H1 (cell line): ENCODE results near the gene TBC1D10A. TPM values are rescaled to one million over a fixed set of nuclear protein-coding genes. Genes with fewer than 3 reads are reported as not detected.

ENCODE experiments used
- BACH1 ChIP-seq: IDR thresholded peaks from 2 replicates; pipeline ENCODE4 v1.6.1; 2012; ENCODE audit warnings: low read length, improper control_type of control experiment
- BCL11A ChIP-seq, 2 experiments: IDR thresholded peaks; one replicate each; pipeline ENCODE4 v1.6.1; 2011; ENCODE audit warnings: low read depth in 2 of 2, low read length in 2 of 2, mild to moderate bottlenecking in 2 of 2
- CHD1 ChIP-seq: IDR thresholded peaks from 2 replicates; pipeline ENCODE4 v1.6.1; 2012; ENCODE audit warnings: low read depth, low read length, improper control_type of control experiment
- CHD2 ChIP-seq: IDR thresholded peaks from 2 replicates; pipeline ENCODE4 v1.6.1; 2012; ENCODE audit warnings: low read length, improper control_type of control experiment
- CREB1 ChIP-seq: IDR thresholded peaks from 2 replicates; pipeline ENCODE4 v1.6.1; 2012; ENCODE audit warnings: inconsistent platforms
- EZH2 ChIP-seq: fragments of 200-600 bp; sonication (generic); IDR thresholded peaks from 2 replicates; pipeline ENCODE4 v1.7.1; 2012; ENCODE audit warnings: low read depth, mild to moderate bottlenecking, moderate library complexity, low read length, inconsistent platforms; ENCODE audit not compliant: severe bottlenecking
- JUN ChIP-seq: IDR thresholded peaks from 2 replicates; pipeline ENCODE4 v1.6.1; 2011; ENCODE audit warnings: low read depth, mild to moderate bottlenecking, improper control_type of control experiment, low read length
- JUND ChIP-seq: IDR thresholded peaks from 2 replicates; pipeline ENCODE4 v1.6.1; 2011; ENCODE audit warnings: mild to moderate bottlenecking, improper control_type of control experiment, low read length
- KDM5A ChIP-seq: fragments of 200-600 bp; IDR thresholded peaks from 2 replicates; pipeline ENCODE4 v1.7.1; 2012; ENCODE audit warnings: mild to moderate bottlenecking, low read length, inconsistent platforms, mixed read lengths
- NRF1 ChIP-seq: IDR thresholded peaks from 2 replicates; pipeline ENCODE4 v1.6.1; 2011; ENCODE audit warnings: mild to moderate bottlenecking, low read depth, low read length, improper control_type of control experiment
- PHF8 ChIP-seq: fragments of 200-600 bp; sonication (generic); conservative IDR thresholded peaks from 2 replicates; pipeline ENCODE4 v1.7.1; 2012; ENCODE audit warnings: low read depth, mild to moderate bottlenecking, inconsistent platforms, low read length, moderate library complexity
- POLR2AphosphoS5 ChIP-seq: IDR thresholded peaks from 2 replicates; pipeline ENCODE4 v1.6.1; 2011; ENCODE audit warnings: low read depth, low read length
- POU5F1 ChIP-seq: IDR thresholded peaks from 2 replicates; pipeline ENCODE4 v1.6.1; 2011; ENCODE audit warnings: low read depth, mild to moderate bottlenecking, low read length, moderate library complexity
- RNF2 ChIP-seq: fragments of 200-900, 300-1000 bp; sonication (generic); IDR thresholded peaks from 2 replicates; pipeline ENCODE4 v1.7.1; 2016; ENCODE audit warnings: borderline replicate concordance, low read depth, mild to moderate bottlenecking, antibody characterized with exemption, low read length; ENCODE audit not compliant: poor library complexity, severe bottlenecking; ENCODE audit errors: missing control alignments
- SIN3A ChIP-seq, 2 experiments: IDR thresholded peaks in 1 of 2; conservative IDR thresholded peaks in 1 of 2; 2 replicates each; pipeline ENCODE4 v1.6.1; 2011 to 2012; ENCODE audit warnings: low read length in 2 of 2, improper control_type of control experiment in 1 of 2, low read depth in 1 of 2, mild to moderate bottlenecking in 1 of 2
- SP1 ChIP-seq: IDR thresholded peaks from 2 replicates; pipeline ENCODE4 v1.6.1; 2011; ENCODE audit warnings: low read depth, low read length
- TAF7 ChIP-seq: optimal IDR thresholded peaks from 2 replicates; pipeline ENCODE3; 2011; ENCODE audit warnings: low read depth, mild to moderate bottlenecking, inconsistent platforms, low read length, moderate library complexity, borderline replicate concordance
- TEAD4 ChIP-seq: IDR thresholded peaks from 2 replicates; pipeline ENCODE4 v1.6.1; 2012; ENCODE audit warnings: low read depth, low read length, inconsistent platforms, mixed read lengths
- polyA plus RNA-seq, 7 experiments: library from polyadenylated mRNA; depleted of rRNA in 3 of 7; stranded (reverse) in 5 of 7; unstranded in 2 of 7; fragments of >200 nt in 5 of 7; fragments of 200-250 nt in 2 of 7; gene quantifications; 1 replicate in 5 of 7; 2 replicates in 1 of 7; 4 replicates in 1 of 7; pipeline versions ENCODE4 v1.2.1 to v1.2.3, GENCODE V29; 2011 to 2013; ENCODE audit warnings: missing spikeins in 2 of 7, mixed read lengths in 2 of 7
- total RNA-seq: library from RNA; stranded (reverse); fragmentation: NEBNext Ultra II Directional; extraction: Animal tissue kit (Norgen Biotek cat#: 25700); gene quantifications from 2 replicates; pipeline ENCODE4 v1.2.1, GENCODE V29; 2021
- TF ChIP-seq, protein P1 (sequence below): IDR thresholded peaks from 2 replicates; pipeline ENCODE4 v1.6.1; 2012; ENCODE audit warnings: low read length, inconsistent platforms
- TF ChIP-seq, protein P2 (sequence below): IDR thresholded peaks from 2 replicates; pipeline ENCODE4 v1.6.1; 2011; ENCODE audit warnings: low read depth, mild to moderate bottlenecking, low read length; ENCODE audit not compliant: insufficient read depth
- TF ChIP-seq, protein P3 (sequence below): IDR thresholded peaks from 2 replicates; pipeline ENCODE4 v1.6.1; 2011; ENCODE audit warnings: low read length, improper control_type of control experiment

Gene TBC1D10A
- total and polyA plus RNA-seq, 2 of the 8 experiments (the other 6 are each of a cell fraction or from before 2014, with no cell fraction given) = 5.4 to 7.0 TPM

DNA sequence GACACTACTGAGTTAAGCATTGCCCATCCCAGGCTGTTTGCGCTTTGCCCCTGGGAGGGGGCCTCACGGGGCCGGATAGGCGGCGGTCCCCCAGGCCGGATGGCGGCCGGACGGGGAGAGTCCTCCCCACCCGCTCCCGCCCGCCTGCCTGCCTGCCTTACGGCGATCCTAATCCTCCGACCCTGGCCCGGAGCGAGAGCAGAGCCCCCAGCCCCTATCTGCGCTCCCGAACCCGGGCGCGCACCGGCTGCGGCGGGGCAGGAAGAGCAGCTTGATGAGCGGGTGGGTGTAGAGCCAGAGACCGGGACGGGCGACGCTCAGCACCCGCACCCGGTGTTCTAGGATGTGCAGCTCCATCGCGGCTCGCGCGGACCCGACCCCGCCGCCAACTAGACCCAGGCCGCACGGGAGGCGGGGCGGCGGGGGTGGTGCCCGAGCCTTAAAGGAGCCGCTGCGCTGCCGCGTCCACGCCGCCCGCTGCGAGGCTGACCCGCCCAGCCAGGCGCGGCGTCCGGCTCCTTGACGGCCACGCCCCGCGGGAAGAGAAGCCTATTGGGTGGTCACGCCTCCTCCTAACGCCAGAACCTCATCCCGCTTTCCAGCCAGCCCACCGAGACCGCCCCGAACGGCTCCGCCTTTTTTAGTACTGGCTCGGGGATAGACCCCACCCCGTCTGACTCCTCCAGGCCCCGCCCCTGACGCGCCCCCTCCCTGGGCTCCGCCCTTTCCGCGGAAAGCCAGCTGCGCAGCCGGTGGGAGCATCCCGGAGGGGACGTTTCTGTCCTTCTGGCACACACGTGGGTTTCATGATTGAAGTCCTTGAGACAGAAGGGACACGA lies 37.4 kb downstream of the TBC1D10A start, which contains the start of gene CASTOR1 (continued):
- no peak for TF ChIP-seq NRF1
- no peak for TF ChIP-seq CHD1
- TF ChIP-seq, protein P1, sequence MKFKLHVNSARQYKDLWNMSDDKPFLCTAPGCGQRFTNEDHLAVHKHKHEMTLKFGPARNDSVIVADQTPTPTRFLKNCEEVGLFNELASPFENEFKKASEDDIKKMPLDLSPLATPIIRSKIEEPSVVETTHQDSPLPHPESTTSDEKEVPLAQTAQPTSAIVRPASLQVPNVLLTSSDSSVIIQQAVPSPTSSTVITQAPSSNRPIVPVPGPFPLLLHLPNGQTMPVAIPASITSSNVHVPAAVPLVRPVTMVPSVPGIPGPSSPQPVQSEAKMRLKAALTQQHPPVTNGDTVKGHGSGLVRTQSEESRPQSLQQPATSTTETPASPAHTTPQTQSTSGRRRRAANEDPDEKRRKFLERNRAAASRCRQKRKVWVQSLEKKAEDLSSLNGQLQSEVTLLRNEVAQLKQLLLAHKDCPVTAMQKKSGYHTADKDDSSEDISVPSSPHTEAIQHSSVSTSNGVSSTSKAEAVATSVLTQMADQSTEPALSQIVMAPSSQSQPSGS = no peak
- peak; percentile 29 for TF ChIP-seq EZH2
- TF ChIP-seq, protein P2, sequence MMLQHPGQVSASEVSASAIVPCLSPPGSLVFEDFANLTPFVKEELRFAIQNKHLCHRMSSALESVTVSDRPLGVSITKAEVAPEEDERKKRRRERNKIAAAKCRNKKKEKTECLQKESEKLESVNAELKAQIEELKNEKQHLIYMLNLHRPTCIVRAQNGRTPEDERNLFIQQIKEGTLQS = no peak
- TF ChIP-seq CREB1 = peak; percentile 50; the same call in 1 of the 2 replicates
- peak; percentile 55; the same call in 1 of the 2 replicates for TF ChIP-seq SP1
- no peak for TF ChIP-seq JUN
- no peak for TF ChIP-seq KDM5A
- no peak for TF ChIP-seq TEAD4
- TF ChIP-seq POU5F1 = no peak
- TF ChIP-seq BACH1 = no peak
- TF ChIP-seq, protein P3, sequence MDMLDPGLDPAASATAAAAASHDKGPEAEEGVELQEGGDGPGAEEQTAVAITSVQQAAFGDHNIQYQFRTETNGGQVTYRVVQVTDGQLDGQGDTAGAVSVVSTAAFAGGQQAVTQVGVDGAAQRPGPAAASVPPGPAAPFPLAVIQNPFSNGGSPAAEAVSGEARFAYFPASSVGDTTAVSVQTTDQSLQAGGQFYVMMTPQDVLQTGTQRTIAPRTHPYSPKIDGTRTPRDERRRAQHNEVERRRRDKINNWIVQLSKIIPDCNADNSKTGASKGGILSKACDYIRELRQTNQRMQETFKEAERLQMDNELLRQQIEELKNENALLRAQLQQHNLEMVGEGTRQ = no peak
- TF ChIP-seq PHF8 = peak; percentile 49
- TF ChIP-seq SIN3A (conservative IDR thresholded peaks at IDR 0.05 in 1 of 2, IDR thresholded peaks at IDR 0.05 in 1 of 2; ENCODE audit: low read depth in 1 of 2, low read length in 2 of 2) = peak; percentile 12 to 68; a peak in 1 of 4 replicates
- no peak for TF ChIP-seq BCL11A (IDR thresholded peaks at IDR 0.05; ENCODE audit: low read depth in 2 of 2, low read length in 2 of 2)
- TF ChIP-seq POLR2AphosphoS5 = peak; percentile 37; the same call in 1 of the 2 replicates
- no peak for TF ChIP-seq JUND
- TF ChIP-seq CHD2 = no peak
- TF ChIP-seq TAF7 = peak; percentile 21
- TF ChIP-seq RNF2 = no peak
